ENCODE results near the gene MEGF11.

Gene MEGF11

GRCh38 chr15:66170716-66171115 is 82.8 kb downstream of the MEGF11 start:
- H3K9me3 ChIP-seq (ENCODE audit: control insufficient read depth, insufficient read depth, low read depth, low read length) = no peaks in the 10 kb centered on the region
- no peaks in the 10 kb centered on the region for H3K36me3 ChIP-seq (ENCODE audit: control insufficient read depth in 2 of 2, insufficient read depth in 1 of 2, low read length in 2 of 2)
- no peak overlapping the region for H3K27ac ChIP-seq (ENCODE audit: extremely low read depth, low read depth, low read length)
- CTCF ChIA-PET = interaction anchor here (0.6 kb wide), 1 partner anchor 29 kb away, joined by 3 read pairs; no protein-coding TSS in a partner anchor
- TF ChIP-seq ZNF23 (tag by site-specific recombination; IDR thresholded peaks at IDR 0.05; ENCODE audit: borderline replicate concordance) = no peak
- TF ChIP-seq ZNF174 (tag by site-specific recombination; IDR thresholded peaks at IDR 0.05) = no peak
- TF ChIP-seq PRDM1 (tag by site-specific recombination; IDR thresholded peaks at IDR 0.05) = no peak
- no peak for TF ChIP-seq ZNF530 (tag by site-specific recombination; IDR thresholded peaks at IDR 0.05; ENCODE audit: low read depth)
- TF ChIP-seq ZNF549 (tag by site-specific recombination; IDR thresholded peaks at IDR 0.05) = no peak
- no peaks in the 10 kb centered on the region; the same call in 1 of the 2 replicates for H3K4me1 ChIP-seq (ENCODE audit: control insufficient read depth, insufficient read depth, low read length)
- POLR2A ChIA-PET = interaction anchor here (0.5 kb wide), 1 partner anchor 216 kb away, joined by 5 read pairs; the partner anchor contains the start of gene MAP2K1
- H3K4me3 ChIP-seq (ENCODE audit: low read depth, low read length) = no peak overlapping the region

- no peaks in the 10 kb centered on the region; the same call in 1 of the 2 replicates for H3K4me1 ChIP-seq (ENCODE audit: control insufficient read depth, insufficient read depth, low read length)
- H3K27ac ChIP-seq (ENCODE audit: extremely low read depth, low read depth, low read length) = no peak overlapping the region
- H3K36me3 ChIP-seq (ENCODE audit: control insufficient read depth in 2 of 2, insufficient read depth in 1 of 2, low read length in 2 of 2) = no peaks in the 10 kb centered on the region
- no peaks in the 10 kb centered on the region for H3K9me3 ChIP-seq (ENCODE audit: control insufficient read depth, insufficient read depth, low read depth, low read length)
- CTCF ChIA-PET = interaction anchor here (0.8 kb wide), 1 partner anchor 115 kb away, joined by 3 read pairs; no protein-coding TSS in a partner anchor
- no peak overlapping the region for H3K4me3 ChIP-seq (ENCODE audit: low read depth, low read length)
- TF ChIP-seq SETDB1 (IDR thresholded peaks at IDR 0.05; ENCODE audit: insufficient read length, low read length) = no peak
- TF ChIP-seq INSM2 (tag by site-specific recombination; IDR thresholded peaks at IDR 0.05) = no peak
- TF ChIP-seq GLIS2 (tag by site-specific recombination; IDR thresholded peaks at IDR 0.05) = no peak
- no peak for TF ChIP-seq ZNF549 (tag by site-specific recombination; IDR thresholded peaks at IDR 0.05)
- TF ChIP-seq ZNF169 (tag by site-specific recombination; IDR thresholded peaks at IDR 0.05) = no peak
- no peak for TF ChIP-seq PRDM1 (tag by site-specific recombination; IDR thresholded peaks at IDR 0.05)
- TF ChIP-seq ZBTB44 (tag by site-specific recombination; IDR thresholded peaks at IDR 0.05) = no peak
- TF ChIP-seq PRDM6 (tag by site-specific recombination; IDR thresholded peaks at IDR 0.05) = no peak
- no peak for TF ChIP-seq ZNF704 (tag by site-specific recombination; IDR thresholded peaks at IDR 0.05)
- TF ChIP-seq YY1 (tag by site-specific recombination; IDR thresholded peaks at IDR 0.05) = no peak
- peak; percentile 89 for TF ChIP-seq SCRT2 (tag by site-specific recombination; IDR thresholded peaks at IDR 0.05)
- TF ChIP-seq HOXA7 (CRISPR knock-in tag; IDR thresholded peaks at IDR 0.05; ENCODE audit: borderline replicate concordance) = no peak
- peak; percentile 49; the same call in 1 of the 2 replicates for TF ChIP-seq SCRT1 (tag by site-specific recombination; IDR thresholded peaks at IDR 0.05; ENCODE audit: borderline replicate concordance)
- TF ChIP-seq ZNF677 (tag by site-specific recombination; IDR thresholded peaks at IDR 0.05) = no peak
- TF ChIP-seq ZNF10 (tag by site-specific recombination; IDR thresholded peaks at IDR 0.05) = no peak
- TF ChIP-seq ZNF335 (tag by site-specific recombination; conservative IDR thresholded peaks at IDR 0.05) = no peak
- POLR2A ChIA-PET = interaction anchor here (0.6 kb wide), 1 partner anchor 9 kb away, joined by 3 read pairs; no protein-coding TSS in a partner anchor
Observed at GRCh38 chr15:66170042-66170441, 83.5 kb downstream of the MEGF11 start.
